GM21737 (cell line): ENCODE data around the gene UTF1.

ENCODE experiments used
- ATAC-seq: cut with Tn5 transposase; IDR thresholded peaks from one replicate; pipeline ENCODE4 v1.9.1; 2021; ENCODE audit warnings: mild to moderate bottlenecking, moderate library complexity; ENCODE audit not compliant: unreplicated experiment

UTF1 gene

DNA sequence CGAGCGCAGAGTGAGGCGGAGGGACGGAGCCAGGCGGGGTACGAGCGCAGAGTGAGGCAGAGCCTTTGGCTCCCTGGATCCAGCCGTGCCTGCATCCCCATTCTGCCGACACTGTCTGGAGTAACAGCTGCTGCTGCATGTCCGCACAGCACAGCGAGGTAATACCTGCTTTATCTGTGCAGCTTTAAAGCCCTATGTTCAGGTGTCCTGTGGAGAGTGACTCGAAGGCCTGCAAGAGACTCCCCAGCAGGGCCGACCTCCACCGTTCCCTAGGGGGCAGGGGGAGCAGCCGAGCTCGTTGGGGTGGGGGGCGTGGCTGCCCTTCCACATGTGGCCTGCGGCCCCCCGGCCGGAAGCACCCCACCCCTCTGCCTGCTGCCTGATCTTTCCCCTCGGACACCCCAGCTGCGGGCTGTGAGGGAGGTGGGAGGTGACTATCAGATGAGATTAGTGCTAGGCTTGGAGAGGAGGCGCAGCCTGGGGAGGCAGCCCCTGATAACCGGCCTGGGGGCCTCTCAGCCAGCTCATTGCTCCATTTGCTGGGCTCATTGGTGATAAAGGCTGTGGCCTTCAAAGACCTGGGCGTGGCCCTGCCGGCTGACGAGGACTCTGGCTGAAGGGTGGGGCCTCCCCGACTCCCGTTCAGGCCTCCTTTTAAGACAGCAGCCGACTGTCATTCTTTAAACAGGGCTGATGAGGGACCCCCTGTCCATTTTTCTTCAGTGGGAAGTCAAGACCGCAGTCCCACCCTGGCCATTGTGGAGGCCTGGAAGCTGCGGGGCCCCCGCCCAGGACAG is 15.6 kb downstream of the UTF1 start:
- ATAC-seq: no peak

GRCh38 chr10:133246236-133246626 is 16.2 kb downstream of the UTF1 start:
- ATAC-seq: no peak

DNA sequence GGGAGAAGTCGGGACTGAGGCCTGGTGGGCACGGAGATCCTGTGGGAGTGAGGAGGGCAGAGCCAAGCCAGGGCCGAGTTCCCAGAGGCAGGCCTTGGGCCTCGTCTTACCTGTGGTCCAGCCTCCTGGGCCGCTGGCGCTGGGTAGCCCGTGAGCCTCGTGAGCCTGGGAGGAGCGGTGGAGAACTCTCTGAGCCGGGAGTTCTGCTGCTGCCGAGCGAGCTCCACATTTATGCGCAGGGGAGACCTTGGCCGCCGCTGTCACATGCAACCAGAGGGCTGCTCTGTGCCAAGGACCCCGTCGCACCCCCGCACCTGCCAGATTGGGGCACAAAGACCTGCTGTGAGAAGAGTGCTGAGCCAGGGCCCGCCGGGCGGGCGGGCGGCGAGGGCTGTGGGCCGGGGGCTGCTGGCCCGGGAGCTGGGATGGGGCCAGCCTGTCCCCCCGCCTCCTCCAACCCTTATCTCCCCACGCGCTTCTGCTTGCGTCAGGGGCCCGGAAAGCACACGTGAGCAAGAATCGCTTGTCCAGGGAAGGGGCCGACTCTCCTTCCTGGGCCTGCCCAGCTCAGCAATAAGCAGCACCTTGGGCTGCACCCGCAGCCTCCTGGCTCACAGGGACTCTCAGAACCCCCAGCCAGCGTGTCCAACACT is 17.8 kb downstream of the UTF1 start:
- no peak for ATAC-seq

DNA sequence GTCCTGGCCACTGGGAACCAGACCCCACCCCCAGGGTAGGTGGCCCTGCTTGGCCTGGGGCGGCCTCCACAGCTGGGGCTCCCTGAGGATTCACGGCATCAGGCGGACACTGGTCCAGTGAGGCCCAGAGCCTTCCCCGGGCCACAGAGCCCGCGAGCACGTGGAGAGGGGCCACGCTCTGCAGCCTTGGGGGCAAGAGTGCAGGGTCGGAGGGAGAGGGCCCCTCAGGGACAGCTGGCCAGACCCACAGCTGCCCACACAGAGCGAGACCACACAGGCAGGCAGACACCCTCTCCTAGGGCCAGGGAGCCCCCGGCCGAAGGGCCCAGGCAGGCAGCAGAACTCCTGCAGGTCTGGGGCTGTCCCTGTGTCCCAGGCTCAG is 18.3 kb downstream of the UTF1 start:
- ATAC-seq: no peak

DNA sequence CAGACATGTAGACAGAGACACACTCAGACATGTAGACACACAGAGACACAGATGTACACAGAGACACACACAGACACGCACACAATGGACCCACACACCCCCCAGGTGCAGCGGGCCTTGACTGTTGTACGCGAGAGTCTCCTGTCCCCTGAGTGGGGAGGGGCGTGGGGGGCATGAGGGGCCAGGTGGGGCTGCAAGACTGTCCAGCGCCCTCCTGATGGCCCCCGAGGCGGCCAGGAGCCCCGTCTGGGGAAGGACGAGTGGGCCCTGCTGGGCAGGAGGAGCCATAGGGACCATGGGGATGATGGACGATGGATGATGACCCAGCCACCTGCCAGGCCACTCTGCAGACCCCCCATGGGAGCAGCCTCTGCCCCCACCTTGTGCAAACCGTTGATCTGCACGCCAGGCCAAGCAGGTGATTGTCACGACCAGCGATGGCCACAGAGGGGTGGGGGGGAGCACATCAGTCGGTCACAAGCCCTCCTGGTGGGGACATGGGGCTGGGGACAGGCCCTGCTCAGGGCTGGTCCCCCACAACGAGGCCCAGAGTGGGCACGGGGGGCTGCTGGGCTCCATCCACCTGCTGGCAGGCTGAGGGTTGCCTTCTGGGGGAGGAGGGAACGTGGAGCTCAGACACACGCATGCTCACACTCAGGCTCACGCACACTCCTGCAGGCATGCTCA is 19.2 kb downstream of the UTF1 start:
- no peak for ATAC-seq

GRCh38 chr10:133249975-133250754 is 20.1 kb downstream of the UTF1 start:
- ATAC-seq: no peak

DNA sequence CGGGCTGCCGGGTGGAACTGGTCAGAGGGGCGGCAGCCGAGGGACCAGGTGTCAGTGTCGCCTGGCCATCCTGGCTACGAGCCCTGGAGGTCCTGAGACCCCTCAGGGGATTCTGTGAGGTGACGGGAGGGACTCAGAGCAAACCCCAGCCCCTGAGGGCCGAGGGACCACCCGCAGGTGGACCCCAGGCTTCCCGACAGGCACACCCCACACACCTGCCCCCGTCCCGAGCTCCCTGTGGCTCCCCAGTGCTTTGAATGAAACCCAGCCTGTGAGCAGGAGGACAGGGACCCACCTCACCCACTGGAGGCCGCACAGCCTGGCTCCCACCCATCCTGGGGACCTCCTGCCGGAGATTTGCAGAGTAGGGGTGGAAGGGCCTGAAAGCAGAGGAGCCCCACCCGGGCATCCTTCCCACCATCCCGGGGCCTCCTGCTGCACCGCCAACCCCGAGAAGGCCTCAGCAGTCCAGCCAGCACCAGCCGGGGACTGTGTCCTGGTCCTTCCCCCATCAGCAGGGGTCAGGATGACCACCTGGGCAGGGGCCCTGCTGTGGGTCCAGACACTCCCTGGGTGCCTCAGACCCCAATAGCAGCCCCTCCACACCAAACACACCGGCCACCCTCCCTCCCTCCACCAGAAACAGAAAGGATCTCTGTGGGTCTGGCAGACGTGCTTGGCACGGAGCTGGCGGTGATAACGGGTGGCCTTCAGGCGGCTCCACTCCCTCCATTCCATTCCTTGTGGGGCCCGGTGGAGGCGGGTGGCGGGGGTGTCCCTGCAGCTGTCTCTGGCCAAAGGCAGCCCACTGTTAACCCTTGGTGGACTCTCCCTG is 21.6 kb downstream of the UTF1 start:
- no peak for ATAC-seq

DNA sequence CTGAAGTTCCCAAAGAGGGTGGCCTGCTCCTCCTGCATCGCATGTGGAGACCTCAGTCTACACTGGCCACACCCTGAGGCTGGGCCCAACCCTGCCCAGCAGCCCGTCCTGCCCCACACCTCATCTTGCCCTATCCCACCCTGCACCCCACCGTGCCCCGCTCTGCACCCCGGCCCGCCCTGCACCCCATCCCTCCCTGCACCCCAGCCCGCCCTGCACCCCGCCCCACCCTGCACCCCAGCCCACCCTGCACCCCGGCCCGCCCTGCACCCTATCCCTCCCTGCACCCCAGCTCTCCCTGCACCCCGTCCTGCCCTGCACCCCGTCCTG is 22.2 kb downstream of the UTF1 start:
- ATAC-seq: no peak

DNA sequence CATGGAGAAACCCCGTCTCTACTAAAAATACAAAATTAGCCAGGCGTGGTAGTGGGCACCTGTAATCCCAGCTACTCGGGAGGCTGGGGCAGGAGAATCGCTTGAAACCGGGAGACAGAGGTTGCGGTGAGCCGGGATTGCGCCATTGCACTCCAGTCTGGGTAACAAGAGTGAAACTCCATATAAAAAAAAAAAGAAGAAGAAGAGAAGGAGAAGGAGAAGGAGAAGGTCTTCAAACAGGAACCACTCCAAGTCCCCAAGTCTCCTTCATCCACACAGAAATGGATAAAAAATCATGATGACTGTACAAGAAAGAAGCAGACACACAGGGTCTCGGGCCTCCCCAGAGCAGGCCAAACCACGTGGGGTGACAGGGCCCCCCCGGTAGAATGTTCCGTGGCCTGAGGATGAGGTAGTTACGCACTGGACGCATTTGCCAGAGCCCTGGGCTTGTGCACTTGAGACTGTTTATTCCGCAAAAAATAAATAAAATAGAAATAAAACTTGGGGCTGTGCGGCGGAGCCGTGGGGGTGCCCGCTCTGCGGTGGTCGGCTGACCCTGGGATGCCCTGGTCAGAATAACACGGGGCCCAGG is 23.4 kb downstream of the UTF1 start:
- ATAC-seq: no peak

DNA sequence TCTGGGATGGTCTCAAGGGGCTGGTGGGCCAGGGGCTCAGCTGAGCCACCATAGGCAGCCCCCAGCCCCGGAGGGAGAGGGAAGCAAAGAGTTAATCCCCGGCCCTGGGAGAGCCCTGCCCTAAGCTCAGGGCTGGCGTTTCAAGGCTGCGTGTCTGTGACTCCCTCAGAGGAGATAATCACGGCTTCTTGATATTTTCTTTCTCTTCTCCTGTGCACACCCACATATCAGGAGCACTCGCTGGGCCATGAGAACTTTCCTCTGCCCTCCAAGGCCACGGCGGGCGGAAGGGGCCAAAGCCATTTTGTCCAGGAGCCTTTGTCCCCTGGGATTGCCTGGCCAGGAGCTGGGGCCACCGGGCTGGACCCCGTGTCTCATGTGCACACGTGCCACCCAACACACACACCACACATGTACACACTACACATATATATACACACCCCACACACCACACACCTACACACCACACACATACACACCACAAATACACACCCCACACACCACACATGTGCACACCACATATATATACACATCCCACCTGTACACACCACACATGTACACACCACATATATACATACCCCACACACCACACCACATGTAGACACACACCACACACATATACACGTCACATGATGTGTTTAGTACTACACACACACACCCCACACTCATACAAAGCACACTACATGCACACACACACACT is 24.6 kb downstream of the UTF1 start:
- no peak for ATAC-seq

- no peak for ATAC-seq
Observed at GRCh38 chr10:133255323-133255722, 25.3 kb downstream of the UTF1 start.

DNA sequence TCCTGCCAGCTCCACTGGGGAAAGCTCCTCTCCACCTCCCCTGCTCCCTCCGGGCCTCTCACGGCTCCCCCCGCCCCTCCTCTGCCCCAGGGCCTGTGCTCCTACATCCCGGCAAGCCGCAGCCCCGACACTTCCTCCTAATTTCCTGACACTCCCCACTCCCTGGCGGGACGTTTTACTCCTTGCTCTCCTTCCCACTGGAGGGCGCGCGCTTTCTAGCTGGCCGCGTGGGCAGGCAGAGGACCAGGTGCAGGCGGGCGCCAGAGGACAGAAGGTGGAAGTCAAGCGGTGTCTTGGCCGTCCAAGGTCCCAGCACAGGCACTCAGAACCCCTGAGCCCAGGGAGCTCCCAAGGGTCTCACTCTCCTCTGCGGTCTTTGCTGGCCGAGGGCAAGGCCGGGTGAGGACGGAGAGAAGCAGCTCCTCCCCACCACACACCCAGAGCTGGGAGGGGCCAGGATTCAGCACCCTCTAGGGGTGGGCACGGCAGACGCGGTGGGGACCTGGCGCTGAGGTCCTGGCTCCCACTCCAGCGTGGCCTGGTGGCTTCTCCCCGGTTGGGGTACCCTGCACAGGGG is 27.6 kb downstream of the UTF1 start:
- no peak for ATAC-seq

DNA sequence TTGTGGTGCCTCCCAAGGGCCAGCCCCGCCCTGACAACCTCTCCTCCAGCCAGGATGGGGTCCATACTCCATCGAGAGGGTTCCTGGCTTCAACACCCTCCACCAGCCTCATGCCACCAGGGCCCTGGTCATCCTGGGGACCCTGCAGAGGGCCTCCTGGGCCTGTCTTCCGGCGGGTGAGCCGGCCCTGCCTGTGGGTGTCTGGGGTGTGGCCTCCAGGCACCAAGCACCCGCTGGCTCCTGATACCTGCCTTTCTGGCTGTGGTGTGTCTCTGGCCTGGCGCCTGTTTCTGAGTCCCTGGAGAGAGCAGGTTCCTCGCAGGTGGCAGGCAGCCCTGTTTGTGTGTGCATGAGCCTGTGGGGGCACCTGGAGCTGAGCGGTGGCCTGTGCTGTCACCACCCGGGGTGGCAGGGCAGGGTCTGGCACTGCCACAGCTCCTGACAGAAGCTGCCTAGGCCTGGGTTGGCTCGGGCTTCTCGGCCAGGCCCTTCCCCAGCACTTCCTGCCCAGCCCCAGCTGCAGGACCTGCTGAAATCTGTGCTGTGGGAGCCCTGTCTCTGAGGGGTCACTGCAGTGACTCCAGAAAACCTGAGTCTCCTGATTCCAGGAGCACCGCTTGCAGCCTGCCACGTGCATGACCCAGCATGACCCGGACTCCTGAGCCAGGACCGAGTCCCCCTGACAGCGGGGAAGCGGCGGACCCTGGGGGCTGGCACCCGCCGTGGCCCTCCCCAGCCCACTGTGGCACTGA is 28.2 kb downstream of the UTF1 start:
- peak; percentile 33 for ATAC-seq

DNA sequence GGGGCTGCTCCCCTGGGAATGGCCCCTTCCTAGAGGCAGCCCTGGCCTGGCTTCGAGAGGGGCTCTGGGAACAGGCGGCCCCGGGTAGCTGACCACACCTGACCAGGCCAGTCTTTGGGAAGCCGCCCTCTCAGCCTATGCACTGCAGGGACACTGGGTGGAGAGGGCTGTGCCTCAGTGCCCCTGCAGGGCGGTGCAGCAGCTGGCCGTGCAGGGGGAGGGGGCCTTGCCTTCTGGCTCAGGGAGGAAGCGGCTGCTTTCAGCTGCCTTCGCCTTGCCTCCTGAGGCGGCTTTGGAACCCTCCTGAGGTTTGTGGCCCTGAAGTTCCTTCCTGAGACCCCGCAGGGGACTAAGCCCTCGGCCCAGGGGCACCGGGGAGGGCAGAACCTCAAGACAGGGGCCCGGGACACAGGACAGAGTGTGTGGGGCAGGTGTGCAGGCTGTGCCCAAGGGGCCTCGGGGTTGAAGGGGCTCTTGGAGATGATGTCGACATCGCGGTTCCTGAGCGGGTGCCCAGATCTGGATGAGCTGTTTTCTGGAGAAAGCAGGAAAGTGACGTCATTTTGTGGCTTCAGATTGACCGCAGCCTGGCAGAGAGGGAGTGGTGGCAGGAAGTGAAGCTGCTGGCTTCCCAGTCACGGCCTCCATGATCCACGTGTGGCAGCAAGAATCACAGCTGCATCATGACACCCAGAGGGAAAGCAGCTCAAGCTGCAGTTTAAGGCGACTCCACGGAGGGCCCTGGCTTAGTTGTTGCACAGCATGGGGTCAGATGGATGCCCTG is 29.0 kb downstream of the UTF1 start:
- no peak for ATAC-seq

- no peak for ATAC-seq
Observed at GRCh38 chr10:133259602-133259989, 29.6 kb downstream of the UTF1 start.

GRCh38 chr10:133260895-133261725 is 31.1 kb downstream of the UTF1 start:
- peak; percentile 32 for ATAC-seq
